Upper lobe of right lung (tissue), 1 donor: ENCODE data around the gene BCAS3. TPM values are rescaled to one million over a fixed set of nuclear protein-coding genes. Genes with fewer than 3 reads are reported as not detected.

Experiments
- ATAC-seq: fragments of 200-7000 bp; cut with Tn5 transposase; one replicate; pipeline ENCODE4 v1.9.1; 2020; ENCODE audit warnings: mild to moderate bottlenecking, moderate library complexity
- DNase-seq: peaks from one replicate; pipeline ENCODE4 v3.0.0-alpha.2; 2020
- H3K27ac ChIP-seq: fragments of 200-600 bp; one replicate; pipeline ENCODE4 v1.8.0; 2022
- H3K27me3 ChIP-seq: fragments of 200-600 bp; one replicate; pipeline ENCODE4 v1.8.0; 2022; ENCODE audit warnings: mild to moderate bottlenecking
- H3K36me3 ChIP-seq: fragments of 200-600 bp; one replicate; pipeline ENCODE4 v1.8.0; 2022
- H3K4me1 ChIP-seq: fragments of 200-600 bp; one replicate; pipeline ENCODE4 v1.8.0; 2022
- H3K4me3 ChIP-seq: fragments of 200-600 bp; one replicate; pipeline ENCODE4 v1.8.0; 2022; ENCODE audit warnings: mild to moderate bottlenecking
- H3K9me3 ChIP-seq: fragments of 200-600 bp; one replicate; pipeline ENCODE4 v1.8.0; 2022
- intact Hi-C: fragments of 100-400 bp; cut with DNase I; formaldehyde crosslinking; loops from one replicate; pipeline ENCODE4 v1.11.0; 2022
- total RNA-seq: library from RNA; stranded (reverse); fragmentation: NEBNext Ultra II Directional; extraction: Animal tissue kit (Norgen Biotek cat#: 25700); gene quantifications from one replicate; pipeline ENCODE4 v1.2.1, GENCODE V29; 2021
- TF ChIP-seq, protein P1 (sequence below): fragments of 200-600 bp; IDR thresholded peaks from one replicate; pipeline ENCODE4 v1.8.0; 2022; ENCODE audit warnings: antibody characterized with exemption
- donor health status: DM: no; HTN: yes; CAD: no; lungs with severe emphysema.

Gene BCAS3
- total RNA-seq, 1 donor from 2014 or later = 23.5 TPM

DNA sequence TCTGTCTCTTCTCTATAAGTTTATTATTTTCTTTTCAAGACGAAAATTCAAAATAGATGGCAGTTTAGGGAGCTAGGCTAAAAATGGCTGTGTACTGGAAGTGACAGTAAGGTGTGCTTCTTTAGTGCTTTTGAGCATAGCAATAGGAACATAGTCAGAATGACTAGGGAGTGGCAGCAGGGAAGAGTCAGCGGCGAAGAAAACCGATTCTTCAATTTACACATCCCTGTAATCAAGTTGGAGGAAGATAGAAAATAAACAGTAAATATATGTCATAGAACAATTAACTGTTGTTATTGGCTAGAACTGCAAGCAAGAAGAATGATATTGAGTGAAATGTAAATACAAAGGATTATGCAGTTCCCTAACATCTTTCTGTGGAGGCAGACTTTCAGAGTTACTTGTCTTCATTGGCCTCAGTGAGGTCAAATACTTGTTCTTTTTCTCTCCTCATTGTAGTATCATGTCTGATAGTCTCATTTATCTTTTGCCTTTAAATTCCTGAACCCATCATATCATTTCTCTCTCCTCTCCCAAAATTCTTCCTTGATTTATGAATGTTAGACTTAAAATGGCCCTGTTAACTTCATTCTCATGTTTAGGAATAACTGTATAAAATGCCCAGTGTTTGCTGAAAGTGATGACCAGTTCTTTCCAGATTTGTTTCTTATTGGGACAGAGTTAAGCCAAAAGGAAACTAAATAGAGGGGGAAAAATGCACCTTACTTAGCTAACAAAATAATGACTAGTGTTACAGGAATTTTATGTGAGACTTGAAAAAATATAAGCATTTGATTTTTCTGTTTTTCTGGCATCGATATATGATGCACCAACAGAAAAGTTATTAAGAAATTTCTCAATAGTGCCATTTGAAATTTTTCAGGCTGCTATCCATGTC is 211.4 kb downstream of the BCAS3 start:
- Histone ChIP-seq H3K27ac (no peak overlapping the region), H3K4me1 (no peaks in the 10 kb centered on the region), H3K36me3 (no peaks in the 10 kb centered on the region), H3K4me3 (no peak overlapping the region), H3K9me3 (no peaks in the 10 kb centered on the region), H3K27me3 (no peaks in the 10 kb centered on the region)
- TF ChIP-seq, protein P1, sequence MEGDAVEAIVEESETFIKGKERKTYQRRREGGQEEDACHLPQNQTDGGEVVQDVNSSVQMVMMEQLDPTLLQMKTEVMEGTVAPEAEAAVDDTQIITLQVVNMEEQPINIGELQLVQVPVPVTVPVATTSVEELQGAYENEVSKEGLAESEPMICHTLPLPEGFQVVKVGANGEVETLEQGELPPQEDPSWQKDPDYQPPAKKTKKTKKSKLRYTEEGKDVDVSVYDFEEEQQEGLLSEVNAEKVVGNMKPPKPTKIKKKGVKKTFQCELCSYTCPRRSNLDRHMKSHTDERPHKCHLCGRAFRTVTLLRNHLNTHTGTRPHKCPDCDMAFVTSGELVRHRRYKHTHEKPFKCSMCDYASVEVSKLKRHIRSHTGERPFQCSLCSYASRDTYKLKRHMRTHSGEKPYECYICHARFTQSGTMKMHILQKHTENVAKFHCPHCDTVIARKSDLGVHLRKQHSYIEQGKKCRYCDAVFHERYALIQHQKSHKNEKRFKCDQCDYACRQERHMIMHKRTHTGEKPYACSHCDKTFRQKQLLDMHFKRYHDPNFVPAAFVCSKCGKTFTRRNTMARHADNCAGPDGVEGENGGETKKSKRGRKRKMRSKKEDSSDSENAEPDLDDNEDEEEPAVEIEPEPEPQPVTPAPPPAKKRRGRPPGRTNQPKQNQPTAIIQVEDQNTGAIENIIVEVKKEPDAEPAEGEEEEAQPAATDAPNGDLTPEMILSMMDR = no peak
- ATAC-seq = no peak
- DNase-seq = no peak
- intact Hi-C loops = no loop called here

GRCh38 chr17:60891149-60891548 is 213.5 kb downstream of the BCAS3 start:
- no peak for ATAC-seq
- Histone ChIP-seq H3K9me3 (no peaks in the 10 kb centered on the region), H3K36me3 (no peaks in the 10 kb centered on the region), H3K4me1 (no peaks in the 10 kb centered on the region), H3K4me3 (no peak overlapping the region), H3K27me3 (no peaks in the 10 kb centered on the region), H3K27ac (no peak overlapping the region)
- no peak for DNase-seq
- TF ChIP-seq, protein P1 = no peak
- intact Hi-C loops = no loop called here

DNA sequence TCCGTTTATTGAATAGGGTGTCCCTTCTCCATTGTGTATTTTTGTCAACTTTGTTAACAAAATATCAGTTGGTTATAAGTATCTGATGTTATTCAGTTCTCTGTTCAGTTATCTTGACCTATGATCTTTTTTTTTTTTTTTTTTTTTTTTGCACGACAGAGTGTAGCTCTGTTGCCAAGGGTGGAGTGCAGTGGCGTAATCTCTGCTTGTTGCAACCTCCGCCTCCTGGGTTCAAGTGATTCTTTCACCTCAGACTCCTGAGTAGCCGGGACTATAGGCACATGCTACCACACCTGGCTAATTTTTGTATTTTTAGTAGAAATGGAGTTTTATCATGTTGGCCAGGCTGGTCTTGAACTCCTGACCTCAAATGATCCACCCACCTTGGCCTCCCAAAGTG is 215.8 kb downstream of the BCAS3 start:
- Histone ChIP-seq H3K36me3 (no peaks in the 10 kb centered on the region), H3K9me3 (peaks cover 6% of the 10 kb centered on the region), H3K27ac (no peak overlapping the region), H3K4me1 (no peaks in the 10 kb centered on the region), H3K4me3 (no peak overlapping the region), H3K27me3 (no peaks in the 10 kb centered on the region)
- no peak for ATAC-seq
- intact Hi-C loops = no loop called here
- DNase-seq = no peak
- TF ChIP-seq, protein P1 = no peak

DNA sequence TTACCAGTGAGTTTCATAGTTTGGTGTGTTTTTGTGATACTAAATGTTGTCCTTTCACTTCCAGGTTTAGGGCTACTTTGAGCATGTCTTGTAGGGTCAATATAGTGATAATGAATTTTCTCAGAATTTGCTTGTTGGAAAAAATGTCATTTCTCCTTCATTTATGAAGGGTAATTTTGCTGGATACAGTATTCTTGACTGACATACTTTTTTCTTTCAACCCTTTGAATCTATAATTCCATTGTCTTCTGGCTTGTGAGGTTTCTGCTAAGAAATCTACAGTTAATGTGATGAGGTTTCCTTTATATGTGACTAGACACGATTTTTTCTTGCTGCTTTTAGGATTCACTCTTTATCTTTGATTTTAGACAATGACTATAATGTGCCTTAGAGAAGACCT is 219.3 kb downstream of the BCAS3 start:
- TF ChIP-seq, protein P1 = no peak
- no peak overlapping the region for H3K4me3 ChIP-seq
- no peaks in the 10 kb centered on the region for H3K36me3 ChIP-seq
- intact Hi-C loops = no loop called here
- DNase-seq = no peak
- H3K27ac ChIP-seq = no peak overlapping the region
- no peaks in the 10 kb centered on the region for H3K27me3 ChIP-seq
- H3K9me3 ChIP-seq = peaks cover 6% of the 10 kb centered on the region
- H3K4me1 ChIP-seq = no peaks in the 10 kb centered on the region
- ATAC-seq = no peak

- intact Hi-C loops = no loop called here
- Histone ChIP-seq H3K4me1 (no peaks in the 10 kb centered on the region), H3K27ac (no peak overlapping the region), H3K9me3 (peaks cover 6% of the 10 kb centered on the region), H3K4me3 (no peak overlapping the region), H3K36me3 (no peaks in the 10 kb centered on the region), H3K27me3 (no peaks in the 10 kb centered on the region)
- TF ChIP-seq, protein P1 = no peak
- no peak for ATAC-seq
- DNase-seq = no peak
These were observed 221.5 kb downstream of the BCAS3 start for GRCh38 chr17:60899115-60899514.
